ENCODE results near the gene PTGES3L.

Gene PTGES3L

GRCh38 chr17:42979511-42980273, at the start of gene PTGES3L:
TSS of gene PTGES3L (minus strand) at chr17:42980080. CDS start at chr17:42980053, 27 bp downstream.
- H3K9me3 ChIP-seq (ENCODE audit: insufficient read depth, low read depth, low read length): no peaks in the 10 kb centered on the region
- peaks cover 8% of the 10 kb centered on the region; the same call in 1 of the 2 replicates for H3K4me1 ChIP-seq (ENCODE audit: insufficient read depth, low read length)
- peak within 1 kb of the TSS; percentile 90; the same call in 1 of the 2 replicates for H3K9ac ChIP-seq (ENCODE audit: low read depth, low read length)
- H3K4me3 ChIP-seq (ENCODE audit: low read length): peak within 1 kb of the TSS; percentile 94
- H3K27me3 ChIP-seq (ENCODE audit: insufficient read depth, low read length): no peaks in the 10 kb centered on the region
- 0 out of 2 replicates have a peak, but pooled peaks cover 3% of the 10 kb centered on the region for H3K36me3 ChIP-seq (ENCODE audit: insufficient read depth, low read depth, low read length)
- peak within 1 kb of the TSS; percentile 57 for H3K27ac ChIP-seq (ENCODE audit: low read length)

- Histone ChIP-seq H3K27me3 (ENCODE audit: insufficient read depth, low read length) (no peaks in the 10 kb centered on the region), H3K27ac (ENCODE audit: low read length) (no peak overlapping the region), H3K9ac (ENCODE audit: low read depth, low read length) (no peak overlapping the region; the same call in 1 of the 2 replicates), H3K4me3 (ENCODE audit: low read length) (peak overlapping the region; percentile 55; the same call in 1 of the 2 replicates), H3K36me3 (ENCODE audit: insufficient read depth, low read depth, low read length) (peaks cover 16% of the 10 kb centered on the region; the same call in 1 of the 2 replicates), H3K4me1 (ENCODE audit: insufficient read depth, low read length) (peaks cover 23% of the 10 kb centered on the region), H3K9me3 (ENCODE audit: insufficient read depth, low read depth, low read length) (no peaks in the 10 kb centered on the region)
Observed at GRCh38 chr17:43028221-43028861, 48.5 kb upstream of the PTGES3L start.

GRCh38 chr17:43027091-43028032, 47.5 kb upstream of the PTGES3L start:
- H3K9ac ChIP-seq (ENCODE audit: low read depth, low read length): peak overlapping the region; percentile 64; the same call in 1 of the 2 replicates
- no peaks in the 10 kb centered on the region for H3K9me3 ChIP-seq (ENCODE audit: insufficient read depth, low read depth, low read length)
- peak overlapping the region; percentile 71 for H3K27ac ChIP-seq (ENCODE audit: low read length)
- H3K4me3 ChIP-seq (ENCODE audit: low read length): peak overlapping the region; percentile 55
- H3K4me1 ChIP-seq (ENCODE audit: insufficient read depth, low read length): peaks cover 22% of the 10 kb centered on the region
- H3K27me3 ChIP-seq (ENCODE audit: insufficient read depth, low read length): no peaks in the 10 kb centered on the region
- peaks cover 16% of the 10 kb centered on the region; the same call in 1 of the 2 replicates for H3K36me3 ChIP-seq (ENCODE audit: insufficient read depth, low read depth, low read length)

GRCh38 chr17:43026595-43026994, 46.7 kb upstream of the PTGES3L start:
- Histone ChIP-seq H3K36me3 (ENCODE audit: insufficient read depth, low read depth, low read length) (peaks cover 16% of the 10 kb centered on the region; the same call in 1 of the 2 replicates), H3K27ac (ENCODE audit: low read length) (no peak overlapping the region), H3K4me1 (ENCODE audit: insufficient read depth, low read length) (peaks cover 22% of the 10 kb centered on the region), H3K4me3 (ENCODE audit: low read length) (no peak overlapping the region; the same call in 1 of the 2 replicates), H3K9me3 (ENCODE audit: insufficient read depth, low read depth, low read length) (no peaks in the 10 kb centered on the region), H3K9ac (ENCODE audit: low read depth, low read length) (no peak overlapping the region; the same call in 1 of the 2 replicates), H3K27me3 (ENCODE audit: insufficient read depth, low read length) (no peaks in the 10 kb centered on the region)

- no peaks in the 10 kb centered on the region for H3K27me3 ChIP-seq (ENCODE audit: insufficient read depth, low read length)
- H3K36me3 ChIP-seq (ENCODE audit: insufficient read depth, low read depth, low read length): peaks cover 16% of the 10 kb centered on the region; the same call in 1 of the 2 replicates
- peak overlapping the region; percentile 91 for H3K4me3 ChIP-seq (ENCODE audit: low read length)
- H3K9ac ChIP-seq (ENCODE audit: low read depth, low read length): peak overlapping the region; percentile 86; the same call in 1 of the 2 replicates
- H3K9me3 ChIP-seq (ENCODE audit: insufficient read depth, low read depth, low read length): no peaks in the 10 kb centered on the region
- peaks cover 18% of the 10 kb centered on the region for H3K4me1 ChIP-seq (ENCODE audit: insufficient read depth, low read length)
- H3K27ac ChIP-seq (ENCODE audit: low read length): no peak overlapping the region
Observed at GRCh38 chr17:43025766-43026537, 46.1 kb upstream of the PTGES3L start.

GRCh38 chr17:43025290-43025657, 45.4 kb upstream of the PTGES3L start:
- H3K4me1 ChIP-seq (ENCODE audit: insufficient read depth, low read length): peaks cover 23% of the 10 kb centered on the region
- H3K4me3 ChIP-seq (ENCODE audit: low read length): peak overlapping the region; percentile 91
- peak overlapping the region; percentile 86; the same call in 1 of the 2 replicates for H3K9ac ChIP-seq (ENCODE audit: low read depth, low read length)
- H3K36me3 ChIP-seq (ENCODE audit: insufficient read depth, low read depth, low read length): peaks cover 18% of the 10 kb centered on the region; the same call in 1 of the 2 replicates
- no peaks in the 10 kb centered on the region for H3K9me3 ChIP-seq (ENCODE audit: insufficient read depth, low read depth, low read length)
- H3K27me3 ChIP-seq (ENCODE audit: insufficient read depth, low read length): no peaks in the 10 kb centered on the region
- H3K27ac ChIP-seq (ENCODE audit: low read length): no peak overlapping the region

GRCh38 chr17:43024407-43025289, 44.8 kb upstream of the PTGES3L start, which contains the start of gene RND2:
TSS of gene RND2 (plus strand) at chr17:43025231. CDS start at chr17:43025348, 117 bp downstream.
- Histone ChIP-seq H3K27me3 (ENCODE audit: insufficient read depth, low read length) (no peaks in the 10 kb centered on the region), H3K4me1 (ENCODE audit: insufficient read depth, low read length) (peaks cover 29% of the 10 kb centered on the region)

GRCh38 chr17:43021741-43022512, 42.0 kb upstream of the PTGES3L start, which contains the start of gene VAT1:
TSS of gene VAT1 (minus strand) at chr17:43022385. CDS start at chr17:43022322, 63 bp downstream.
- no peaks in the 10 kb centered on the region for H3K27me3 ChIP-seq (ENCODE audit: insufficient read depth, low read length)
- peak within 1 kb of the TSS; percentile 89 for H3K9ac ChIP-seq (ENCODE audit: low read depth, low read length)
- H3K4me1 ChIP-seq (ENCODE audit: insufficient read depth, low read length): peaks cover 18% of the 10 kb centered on the region
- peaks cover 23% of the 10 kb centered on the region for H3K36me3 ChIP-seq (ENCODE audit: insufficient read depth, low read depth, low read length)
- H3K4me3 ChIP-seq (ENCODE audit: low read length): peak within 1 kb of the TSS; percentile 94
- H3K27ac ChIP-seq (ENCODE audit: low read length): peak within 1 kb of the TSS; percentile 62
- H3K9me3 ChIP-seq (ENCODE audit: insufficient read depth, low read depth, low read length): no peaks in the 10 kb centered on the region

More at GRCh38 chr17:43024407-43025289, 44.8 kb upstream of the PTGES3L start, which contains the start of gene RND2:
- Histone ChIP-seq H3K9me3 (ENCODE audit: insufficient read depth, low read depth, low read length) (no peaks in the 10 kb centered on the region), H3K27ac (ENCODE audit: low read length) (peak within 1 kb of the TSS; percentile 54), H3K36me3 (ENCODE audit: insufficient read depth, low read depth, low read length) (peaks cover 24% of the 10 kb centered on the region), H3K9ac (ENCODE audit: low read depth, low read length) (peak within 1 kb of the TSS; percentile 87; the same call in 1 of the 2 replicates), H3K4me3 (ENCODE audit: low read length) (peak within 1 kb of the TSS; percentile 91)
